ENCODE data around the gene PARD6G. TPM values are rescaled to one million over a fixed set of nuclear protein-coding genes. Genes with fewer than 3 reads are reported as not detected.

The PARD6G gene
- polyA plus RNA-seq, 1 of the 3 experiments (the other 2 are of a cell fraction) = 4.3 TPM

GRCh38 chr18:80232030-80232429 is 15.3 kb downstream of the PARD6G start:
- ChIA-PET POLR2A (no interaction called here), CTCF (interaction anchor here (1.0 kb wide), 1 partner anchor 76 kb away, joined by 3 read pairs; no protein-coding TSS in a partner anchor)
- WGBS (ENCODE audit: low lambda C conversion rate) = 68% methylated on average over 5 of the region's 5 CpGs
- no peaks in the 10 kb centered on the region for H3K27me3 ChIP-seq (ENCODE audit: insufficient read depth)
- no peak overlapping the region for H3K4me3 ChIP-seq (ENCODE audit: low read depth in 2 of 2, low read length in 1 of 2)
- H4K20me1 ChIP-seq (ENCODE audit: insufficient read depth) = no peaks in the 10 kb centered on the region
- no peaks in the 10 kb centered on the region for H3K9me2 ChIP-seq
- DNase-seq = no peak
- H3K79me2 ChIP-seq (ENCODE audit: insufficient read depth) = no peaks in the 10 kb centered on the region
- no peak overlapping the region for H2AFZ ChIP-seq (ENCODE audit: low read depth)
- H3K4me2 ChIP-seq = no peak overlapping the region
- H3K9ac ChIP-seq = no peak overlapping the region
- H3F3A ChIP-seq (replicated peaks; ENCODE audit: insufficient read depth) = no peaks in the 10 kb centered on the region
- no peaks in the 10 kb centered on the region; a peak in 1 of 4 replicates for H3K4me1 ChIP-seq (ENCODE audit: control insufficient read depth in 1 of 2, insufficient read depth in 2 of 2, low read depth in 1 of 2, low read length in 1 of 2)
- H3K36me3 ChIP-seq (replicated peaks in 1 of 2; ENCODE audit: control insufficient read depth in 1 of 2, insufficient read depth in 2 of 2, low read length in 1 of 2) = no peaks in the 10 kb centered on the region
- H3K27ac ChIP-seq (ENCODE audit: low read depth in 2 of 2, low read length in 1 of 2) = no peak overlapping the region
- no peaks in the 10 kb centered on the region for H3K9me3 ChIP-seq
- TF ChIP-seq USF2 (IDR thresholded peaks at IDR 0.05; ENCODE audit: borderline replicate concordance, low read depth, low read length) (no peak), TAF1 (IDR thresholded peaks at IDR 0.05; ENCODE audit: borderline replicate concordance, low read depth, low read length) (no peak), RXRA (IDR thresholded peaks at IDR 0.05; ENCODE audit: borderline replicate concordance, low read depth) (no peak), SMC3 (IDR thresholded peaks at IDR 0.05; ENCODE audit: low read depth, low read length) (no peak)

DNA sequence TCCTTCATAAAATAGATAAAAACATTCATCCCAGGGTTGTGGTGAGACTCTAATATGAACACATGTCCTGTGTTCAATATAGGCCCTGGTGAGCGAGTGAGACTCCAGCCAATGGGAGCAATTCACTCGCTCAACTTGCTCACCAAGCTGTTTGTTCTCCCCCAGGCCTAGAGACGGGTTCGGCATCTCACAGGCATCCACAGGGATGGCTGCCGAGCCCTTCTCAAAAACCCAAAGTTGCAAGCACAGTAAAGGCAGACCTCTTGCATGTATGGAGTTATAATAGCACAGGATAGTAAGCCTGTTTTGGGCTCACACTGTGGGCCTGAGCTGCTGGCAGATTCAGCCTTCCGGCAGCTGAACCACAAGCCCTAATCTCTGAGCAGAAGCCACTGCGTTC is 15.7 kb downstream of the PARD6G start:
- Histone ChIP-seq H3K9ac (no peak overlapping the region), H3K4me2 (no peak overlapping the region), H4K20me1 (ENCODE audit: insufficient read depth) (no peaks in the 10 kb centered on the region), H3F3A (replicated peaks; ENCODE audit: insufficient read depth) (no peaks in the 10 kb centered on the region), H3K27ac (ENCODE audit: low read depth in 2 of 2, low read length in 1 of 2) (no peak overlapping the region), H3K9me2 (no peaks in the 10 kb centered on the region), H3K27me3 (ENCODE audit: insufficient read depth) (no peaks in the 10 kb centered on the region), H3K9me3 (no peaks in the 10 kb centered on the region), H2AFZ (ENCODE audit: low read depth) (no peak overlapping the region), H3K79me2 (ENCODE audit: insufficient read depth) (no peaks in the 10 kb centered on the region), H3K4me3 (ENCODE audit: low read depth in 2 of 2, low read length in 1 of 2) (no peak overlapping the region), H3K4me1 (ENCODE audit: control insufficient read depth in 1 of 2, insufficient read depth in 2 of 2, low read depth in 1 of 2, low read length in 1 of 2) (no peaks in the 10 kb centered on the region; a peak in 1 of 4 replicates), H3K36me3 (replicated peaks in 1 of 2; ENCODE audit: control insufficient read depth in 1 of 2, insufficient read depth in 2 of 2, low read length in 1 of 2) (no peaks in the 10 kb centered on the region)
- DNase-seq = no peak
- ChIA-PET POLR2A (no interaction called here), CTCF (interaction anchor here (0.9 to 1.0 kb wide), 2 partner anchors 74 to 75 kb away, joined by 3 read pairs; no protein-coding TSS in a partner anchor)
- no peak for TF ChIP-seq FOXJ3 (CRISPR knock-in tag; IDR thresholded peaks at IDR 0.05)
- TF ChIP-seq GATA2 (CRISPR knock-in tag; IDR thresholded peaks at IDR 0.05) = no peak
- no peak for TF ChIP-seq USF2 (IDR thresholded peaks at IDR 0.05; ENCODE audit: borderline replicate concordance, low read depth, low read length)
- TF ChIP-seq RAD21 (IDR thresholded peaks at IDR 0.05; ENCODE audit: low read length) = no peak
- TF ChIP-seq SMC3 (IDR thresholded peaks at IDR 0.05; ENCODE audit: low read depth, low read length) = no peak
- no peak for TF ChIP-seq ELF1 (IDR thresholded peaks at IDR 0.05)
- TF ChIP-seq, protein P1, sequence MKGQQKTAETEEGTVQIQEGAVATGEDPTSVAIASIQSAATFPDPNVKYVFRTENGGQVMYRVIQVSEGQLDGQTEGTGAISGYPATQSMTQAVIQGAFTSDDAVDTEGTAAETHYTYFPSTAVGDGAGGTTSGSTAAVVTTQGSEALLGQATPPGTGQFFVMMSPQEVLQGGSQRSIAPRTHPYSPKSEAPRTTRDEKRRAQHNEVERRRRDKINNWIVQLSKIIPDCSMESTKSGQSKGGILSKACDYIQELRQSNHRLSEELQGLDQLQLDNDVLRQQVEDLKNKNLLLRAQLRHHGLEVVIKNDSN (IDR thresholded peaks at IDR 0.05; ENCODE audit: borderline replicate concordance, low read depth) = no peak
- TF ChIP-seq YY1 (IDR thresholded peaks at IDR 0.05; ENCODE audit: low read depth) = no peak
- no peak for TF ChIP-seq PBX3 (IDR thresholded peaks at IDR 0.05)
- TF ChIP-seq, protein P2, sequence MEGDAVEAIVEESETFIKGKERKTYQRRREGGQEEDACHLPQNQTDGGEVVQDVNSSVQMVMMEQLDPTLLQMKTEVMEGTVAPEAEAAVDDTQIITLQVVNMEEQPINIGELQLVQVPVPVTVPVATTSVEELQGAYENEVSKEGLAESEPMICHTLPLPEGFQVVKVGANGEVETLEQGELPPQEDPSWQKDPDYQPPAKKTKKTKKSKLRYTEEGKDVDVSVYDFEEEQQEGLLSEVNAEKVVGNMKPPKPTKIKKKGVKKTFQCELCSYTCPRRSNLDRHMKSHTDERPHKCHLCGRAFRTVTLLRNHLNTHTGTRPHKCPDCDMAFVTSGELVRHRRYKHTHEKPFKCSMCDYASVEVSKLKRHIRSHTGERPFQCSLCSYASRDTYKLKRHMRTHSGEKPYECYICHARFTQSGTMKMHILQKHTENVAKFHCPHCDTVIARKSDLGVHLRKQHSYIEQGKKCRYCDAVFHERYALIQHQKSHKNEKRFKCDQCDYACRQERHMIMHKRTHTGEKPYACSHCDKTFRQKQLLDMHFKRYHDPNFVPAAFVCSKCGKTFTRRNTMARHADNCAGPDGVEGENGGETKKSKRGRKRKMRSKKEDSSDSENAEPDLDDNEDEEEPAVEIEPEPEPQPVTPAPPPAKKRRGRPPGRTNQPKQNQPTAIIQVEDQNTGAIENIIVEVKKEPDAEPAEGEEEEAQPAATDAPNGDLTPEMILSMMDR (IDR thresholded peaks at IDR 0.05) = no peak
- WGBS (ENCODE audit: low lambda C conversion rate) = 86% methylated on average over 7 of the region's 7 CpGs

All from SK-N-SH (cell line).